MM.1S (cell line): Measurements from ENCODE around the gene DVL1.

ENCODE experiments used
- DNase-seq: peaks from one replicate; pipeline ENCODE4 v3.0.0-alpha.2; 2015
- H2AFZ ChIP-seq: fragments of 300-600 bp; sonication (generic); 2 replicates; pipeline ENCODE4 v1.6.0; 2016; ENCODE audit warnings: antibody characterized with exemption, low read length
- H3F3A ChIP-seq: fragments of 300-600 bp; sonication (generic); 2 replicates; pipeline ENCODE4 v1.6.1; 2016; ENCODE audit warnings: mild to moderate bottlenecking, antibody characterized with exemption, low read length, moderate library complexity, mixed read lengths; ENCODE audit not compliant: insufficient read depth
- H3K27ac ChIP-seq: fragments of 300-600 bp; sonication (generic); 2 replicates; pipeline ENCODE4 v1.5.1; 2016; ENCODE audit warnings: mild to moderate bottlenecking, low read length
- H3K27me3 ChIP-seq: fragments of 300-600 bp; sonication (generic); replicated peaks from 2 replicates; pipeline ENCODE4 v1.6.0; 2016; ENCODE audit warnings: low read length; ENCODE audit not compliant: insufficient read depth
- H3K36me3 ChIP-seq: fragments of 300-600 bp; sonication (generic); replicated peaks from 2 replicates; pipeline ENCODE4 v1.6.1; 2016; ENCODE audit warnings: mild to moderate bottlenecking, low read length, mixed read lengths; ENCODE audit not compliant: insufficient read depth
- H3K4me1 ChIP-seq: fragments of 300-600 bp; sonication (generic); 2 replicates; pipeline ENCODE4 v1.6.1; 2016; ENCODE audit warnings: low read length, mixed read lengths
- H3K4me2 ChIP-seq: fragments of 300-600 bp; sonication (generic); 2 replicates; pipeline ENCODE4 v1.6.0; 2016; ENCODE audit warnings: low read depth, low read length
- H3K4me3 ChIP-seq: fragments of 300-600 bp; sonication (generic); 2 replicates; pipeline ENCODE4 v1.5.1; 2016; ENCODE audit warnings: low read length, mixed read lengths
- H3K79me2 ChIP-seq: fragments of 300-600 bp; sonication (generic); 2 replicates; pipeline ENCODE4 v1.6.1; 2016; ENCODE audit warnings: mixed run types, low read length, mixed read lengths
- H3K9ac ChIP-seq: fragments of 300-600 bp; sonication (generic); 2 replicates; pipeline ENCODE4 v1.6.1; 2016; ENCODE audit warnings: low read length, mixed read lengths
- H3K9me2 ChIP-seq: fragments of 300-600 bp; sonication (generic); replicated peaks from 2 replicates; pipeline ENCODE4 v1.6.1; 2016; ENCODE audit warnings: mild to moderate bottlenecking, low read length, mixed read lengths; ENCODE audit not compliant: insufficient read depth
- H3K9me3 ChIP-seq: fragments of 300-600 bp; sonication (generic); replicated peaks from 2 replicates; pipeline ENCODE4 v1.6.1; 2016; ENCODE audit warnings: mild to moderate bottlenecking, low read length, mixed read lengths; ENCODE audit not compliant: insufficient read depth
- H4K20me1 ChIP-seq: fragments of 300-600 bp; sonication (generic); 2 replicates; pipeline ENCODE4 v1.6.1; 2016; ENCODE audit warnings: mild to moderate bottlenecking, low read length, moderate library complexity, mixed read lengths; ENCODE audit not compliant: insufficient read depth
- CTCF ChIP-seq: fragments of 300-600 bp; sonication (generic); IDR thresholded peaks from 2 replicates; pipeline ENCODE4 v1.5.1; 2016; ENCODE audit warnings: antibody characterized with exemption, low read length, mixed read lengths
- EZH2 ChIP-seq: fragments of 300-600 bp; sonication (generic); optimal IDR thresholded peaks from 2 replicates; pipeline ENCODE3; 2017; ENCODE audit warnings: low read depth, mild to moderate bottlenecking, antibody characterized with exemption, low read length, mixed read lengths
- EZH2phosphoT487 ChIP-seq: fragments of 300-600 bp; sonication (generic); IDR thresholded peaks from 2 replicates; pipeline ENCODE4 v1.6.1; 2018; ENCODE audit warnings: antibody characterized with exemption, low read length

Gene DVL1

GRCh38 chr1:1297802-1298424 is 51.3 kb downstream of the DVL1 start:
- DNase-seq = no peak
- no peaks in the 10 kb centered on the region for H3K27me3 ChIP-seq
- no peaks in the 10 kb centered on the region for H3K79me2 ChIP-seq
- H4K20me1 ChIP-seq = no peaks in the 10 kb centered on the region
- TF ChIP-seq EZH2 (no peak), CTCF (no peak), EZH2phosphoT487 (no peak)
- no peak overlapping the region for H2AFZ ChIP-seq
- H3K9me2 ChIP-seq = no peaks in the 10 kb centered on the region
- H3K4me3 ChIP-seq = no peak overlapping the region
- no peaks in the 10 kb centered on the region for H3K36me3 ChIP-seq
- H3K9ac ChIP-seq = no peak overlapping the region
- no peak overlapping the region for H3K4me2 ChIP-seq
- H3F3A ChIP-seq = no peaks in the 10 kb centered on the region
- H3K4me1 ChIP-seq = no peaks in the 10 kb centered on the region
- no peaks in the 10 kb centered on the region for H3K9me3 ChIP-seq
- no peak overlapping the region for H3K27ac ChIP-seq

- H3K36me3 ChIP-seq = no peaks in the 10 kb centered on the region
Observed at GRCh38 chr1:1296070-1297061, 52.9 kb downstream of the DVL1 start.

DNA sequence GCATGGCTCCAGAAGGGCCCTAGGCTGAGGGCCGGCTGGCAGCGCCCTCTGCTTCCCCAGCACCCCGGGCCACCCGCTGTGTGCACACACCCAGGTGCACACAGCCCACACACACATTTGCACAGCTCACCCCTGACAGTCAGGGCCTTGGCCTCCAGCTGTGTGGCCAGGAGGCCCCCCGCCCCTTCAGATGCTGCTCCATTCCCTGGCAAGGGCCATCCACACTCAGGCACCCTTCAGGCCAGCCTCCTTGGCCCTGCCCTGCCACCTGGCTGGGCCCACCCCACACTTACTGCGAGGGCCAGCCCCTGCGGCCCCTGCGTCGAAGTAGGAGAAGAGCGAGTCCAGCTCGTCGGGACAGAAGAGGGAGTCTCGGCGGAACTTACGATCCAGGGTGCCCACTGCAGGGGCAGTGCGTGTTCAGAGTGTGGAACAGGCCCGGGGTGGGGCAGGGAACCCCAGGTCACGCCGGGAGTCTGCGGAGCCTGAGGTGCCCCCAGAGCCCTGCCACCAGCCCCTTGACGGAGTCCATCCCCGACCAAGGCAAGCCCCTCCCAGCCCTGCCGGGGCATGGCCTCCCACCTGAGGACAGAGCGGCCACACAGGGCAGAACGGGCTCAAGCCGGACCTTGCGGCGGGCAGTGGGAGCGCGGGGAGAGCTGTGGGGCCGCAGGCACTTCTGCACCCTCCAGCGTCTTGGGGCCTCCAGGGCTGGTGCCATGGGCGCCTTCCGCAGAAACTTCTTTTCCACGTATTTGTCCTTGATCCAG is 53.9 kb downstream of the DVL1 start:
- no peaks in the 10 kb centered on the region for H3K27me3 ChIP-seq
- no peaks in the 10 kb centered on the region for H3K9me2 ChIP-seq
- H3K9ac ChIP-seq = no peak overlapping the region
- H3K36me3 ChIP-seq = no peaks in the 10 kb centered on the region
- H3K9me3 ChIP-seq = no peaks in the 10 kb centered on the region
- no peak overlapping the region for H3K27ac ChIP-seq
- no peaks in the 10 kb centered on the region for H3K79me2 ChIP-seq
- H4K20me1 ChIP-seq = no peaks in the 10 kb centered on the region
- DNase-seq = no peak
- no peak overlapping the region for H3K4me3 ChIP-seq
- no peak for TF ChIP-seq EZH2
- TF ChIP-seq EZH2phosphoT487 = no peak
- TF ChIP-seq CTCF = no peak
- no peaks in the 10 kb centered on the region for H3K4me1 ChIP-seq
- no peaks in the 10 kb centered on the region for H3F3A ChIP-seq
- no peak overlapping the region for H3K4me2 ChIP-seq
- H2AFZ ChIP-seq = no peak overlapping the region

More at GRCh38 chr1:1296070-1297061, 52.9 kb downstream of the DVL1 start:
- Histone ChIP-seq H3K27me3 (no peaks in the 10 kb centered on the region), H3K4me2 (no peak overlapping the region), H3F3A (no peaks in the 10 kb centered on the region), H3K9ac (no peak overlapping the region), H2AFZ (no peak overlapping the region), H3K9me2 (no peaks in the 10 kb centered on the region), H4K20me1 (no peaks in the 10 kb centered on the region), H3K27ac (no peak overlapping the region), H3K4me1 (no peaks in the 10 kb centered on the region), H3K4me3 (no peak overlapping the region), H3K79me2 (no peaks in the 10 kb centered on the region), H3K9me3 (no peaks in the 10 kb centered on the region)
- TF ChIP-seq EZH2phosphoT487 (no peak), EZH2 (no peak), CTCF (no peak)
- DNase-seq = no peak
